Activated CD4-positive, alpha-beta memory T cell treated with anti-CD3 and anti-CD28 coated beads, Interleukin-2, amount 10 ng/mL, durations not matched to agents 7 days and 5 days (primary cell): ENCODE results near the gene ASB1. TPM values are rescaled to one million over a fixed set of nuclear protein-coding genes. Genes with fewer than 3 reads are reported as not detected.

Experiments
- CTCF ChIA-PET: fragments of 350-600 bp; sonication (Branson Sonifier 250); formaldehyde crosslinking; loops from one replicate; lab custom pipeline; 2021; ENCODE audit warnings: antibody characterized with exemption, inconsistent platforms; lab: Charles Lee
- POLR2A ChIA-PET: fragments of 350-600 bp; sonication (Branson Sonifier 250); formaldehyde crosslinking; loops from one replicate; lab custom pipeline; 2021; ENCODE audit warnings: antibody characterized with exemption; lab: Charles Lee
- DNase-seq: peaks from one replicate; pipeline ENCODE4 v3.0.0-alpha.2; 2020
- H3K27ac Mint-ChIP-seq: one replicate; pipeline ENCODE4 v1.8.0; 2021; ENCODE audit warnings: mild to moderate bottlenecking, mixed read lengths
- H3K27me3 Mint-ChIP-seq: one replicate; pipeline ENCODE4 v1.8.0; 2021; ENCODE audit warnings: mixed read lengths
- H3K36me3 Mint-ChIP-seq: one replicate; pipeline ENCODE4 v1.8.0; 2021; ENCODE audit warnings: low read depth, mixed read lengths
- H3K4me1 Mint-ChIP-seq: one replicate; pipeline ENCODE4 v1.8.0; 2021; ENCODE audit warnings: mixed read lengths
- H3K4me3 Mint-ChIP-seq: one replicate; pipeline ENCODE4 v1.8.0; 2021; ENCODE audit warnings: mild to moderate bottlenecking, mixed read lengths
- H3K9me3 Mint-ChIP-seq: one replicate; pipeline ENCODE4 v1.8.0; 2021; ENCODE audit warnings: mixed read lengths
- total RNA-seq, 2 experiments: library from RNA; stranded (reverse); gene quantifications; one replicate each; pipeline ENCODE4 v1.2.3, GENCODE V29; 2021

Gene ASB1
- total RNA-seq, 2 experiments from 2014 or later: 27.9 to 31.3 TPM

GRCh38 chr2:238461051-238461450 lies 34.3 kb downstream of the ASB1 start:
- Mint-ChIP-seq H3K4me1 (peaks cover 5% of the 10 kb centered on the region), H3K27me3 (peaks cover 8% of the 10 kb centered on the region), H3K36me3 (no peaks in the 10 kb centered on the region), H3K4me3 (no peak overlapping the region), H3K9me3 (no peaks in the 10 kb centered on the region), H3K27ac (no peak overlapping the region)
- DNase-seq: no peak
- CTCF ChIA-PET: interaction anchor here (0.7 to 2.6 kb wide), 10 partner anchors 13 to 152 kb away, joined by 3 to 12 read pairs (median 6); no protein-coding TSS in a partner anchor
- POLR2A ChIA-PET: no interaction called here

- no peak overlapping the region for H3K27ac Mint-ChIP-seq
- no peaks in the 10 kb centered on the region for H3K9me3 Mint-ChIP-seq
- POLR2A ChIA-PET: no interaction called here
- peaks cover 4% of the 10 kb centered on the region for H3K27me3 Mint-ChIP-seq
- CTCF ChIA-PET: interaction anchor here (0.7 to 2.6 kb wide), 11 partner anchors 12 to 153 kb away, joined by 3 to 9 read pairs (median 5); no protein-coding TSS in a partner anchor
- no peak overlapping the region for H3K4me3 Mint-ChIP-seq
- no peak for DNase-seq
- no peaks in the 10 kb centered on the region for H3K36me3 Mint-ChIP-seq
- peaks cover 5% of the 10 kb centered on the region for H3K4me1 Mint-ChIP-seq
Measured at GRCh38 chr2:238461491-238461890, 34.8 kb downstream of the ASB1 start.

- no peak for DNase-seq
- POLR2A ChIA-PET: no interaction called here
- Mint-ChIP-seq H3K9me3 (no peaks in the 10 kb centered on the region), H3K4me1 (peaks cover 5% of the 10 kb centered on the region), H3K4me3 (no peak overlapping the region), H3K27ac (no peak overlapping the region), H3K27me3 (peaks cover 3% of the 10 kb centered on the region), H3K36me3 (no peaks in the 10 kb centered on the region)
- CTCF ChIA-PET: interaction anchor here (0.8 to 2.6 kb wide), 8 partner anchors 12 to 106 kb away, joined by 3 to 9 read pairs (median 6); no protein-coding TSS in a partner anchor
Measured at GRCh38 chr2:238461916-238462315, 35.2 kb downstream of the ASB1 start.

GRCh38 chr2:238462782-238463396 lies 36.2 kb downstream of the ASB1 start:
- ChIA-PET POLR2A (no interaction called here), CTCF (interaction anchor here (1.1 to 2.5 kb wide), 2 partner anchors 94 to 106 kb away, joined by 3 to 23 read pairs; no protein-coding TSS in a partner anchor)
- no peak for DNase-seq
- no peaks in the 10 kb centered on the region for H3K9me3 Mint-ChIP-seq
- H3K4me3 Mint-ChIP-seq: no peak overlapping the region
- peaks cover 2% of the 10 kb centered on the region for H3K27me3 Mint-ChIP-seq
- peaks cover 5% of the 10 kb centered on the region for H3K4me1 Mint-ChIP-seq
- H3K36me3 Mint-ChIP-seq: no peaks in the 10 kb centered on the region
- H3K27ac Mint-ChIP-seq: no peak overlapping the region

GRCh38 chr2:238464389-238464788 lies 37.7 kb downstream of the ASB1 start:
- Mint-ChIP-seq H3K9me3 (peaks cover 5% of the 10 kb centered on the region), H3K4me1 (peaks cover 14% of the 10 kb centered on the region), H3K36me3 (peaks cover 6% of the 10 kb centered on the region), H3K27me3 (peaks cover 4% of the 10 kb centered on the region), H3K27ac (no peak overlapping the region), H3K4me3 (no peak overlapping the region)
- POLR2A ChIA-PET: no interaction called here
- no peak for DNase-seq
- CTCF ChIA-PET: interaction anchor here (0.7 to 2.5 kb wide), 6 partner anchors 9 to 910 kb away, joined by 3 to 23 read pairs (median 5); no protein-coding TSS in a partner anchor

GRCh38 chr2:238465487-238466242 lies 38.9 kb downstream of the ASB1 start:
- Mint-ChIP-seq H3K27me3 (peaks cover 4% of the 10 kb centered on the region), H3K4me1 (peaks cover 14% of the 10 kb centered on the region), H3K36me3 (peaks cover 11% of the 10 kb centered on the region), H3K9me3 (peaks cover 12% of the 10 kb centered on the region), H3K27ac (no peak overlapping the region), H3K4me3 (no peak overlapping the region)
- ChIA-PET POLR2A (no interaction called here), CTCF (interaction anchor here (1.6 to 2.5 kb wide), 4 partner anchors 8 to 108 kb away, joined by 5 to 23 read pairs (median 8); no protein-coding TSS in a partner anchor)
- no peak for DNase-seq

- peaks cover 11% of the 10 kb centered on the region for H3K36me3 Mint-ChIP-seq
- H3K9me3 Mint-ChIP-seq: peaks cover 12% of the 10 kb centered on the region
- CTCF ChIA-PET: interaction anchor here (1.7 kb wide), 2 partner anchors 95 to 109 kb away, joined by 8 read pairs; no protein-coding TSS in a partner anchor
- DNase-seq: no peak
- no peak overlapping the region for H3K27ac Mint-ChIP-seq
- POLR2A ChIA-PET: no interaction called here
- peaks cover 12% of the 10 kb centered on the region for H3K4me1 Mint-ChIP-seq
- peaks cover 4% of the 10 kb centered on the region for H3K27me3 Mint-ChIP-seq
- H3K4me3 Mint-ChIP-seq: no peak overlapping the region
Measured at GRCh38 chr2:238466243-238466756, 39.6 kb downstream of the ASB1 start.

GRCh38 chr2:238467062-238467461 lies 40.3 kb downstream of the ASB1 start:
- CTCF ChIA-PET: interaction anchor here (1.7 kb wide), 1 partner anchor 96 kb away, joined by 8 read pairs; no protein-coding TSS in a partner anchor
- H3K27ac Mint-ChIP-seq: no peak overlapping the region
- POLR2A ChIA-PET: no interaction called here
- DNase-seq: no peak
- H3K4me1 Mint-ChIP-seq: peaks cover 12% of the 10 kb centered on the region
- H3K4me3 Mint-ChIP-seq: no peak overlapping the region
- peaks cover 6% of the 10 kb centered on the region for H3K27me3 Mint-ChIP-seq
- H3K9me3 Mint-ChIP-seq: peaks cover 12% of the 10 kb centered on the region
- H3K36me3 Mint-ChIP-seq: peaks cover 11% of the 10 kb centered on the region

- Mint-ChIP-seq H3K27me3 (peaks cover 8% of the 10 kb centered on the region), H3K27ac (no peak overlapping the region), H3K9me3 (peaks cover 18% of the 10 kb centered on the region), H3K36me3 (peaks cover 17% of the 10 kb centered on the region), H3K4me1 (peaks cover 12% of the 10 kb centered on the region), H3K4me3 (no peak overlapping the region)
- CTCF ChIA-PET: no interaction called here
- POLR2A ChIA-PET: no interaction called here
- DNase-seq: no peak
Measured at GRCh38 chr2:238467792-238468191, 41.1 kb downstream of the ASB1 start.

GRCh38 chr2:238469155-238469554 lies 42.4 kb downstream of the ASB1 start:
- ChIA-PET POLR2A (no interaction called here), CTCF (no interaction called here)
- H3K27me3 Mint-ChIP-seq: peaks cover 14% of the 10 kb centered on the region
- H3K4me1 Mint-ChIP-seq: peaks cover 11% of the 10 kb centered on the region
- DNase-seq: no peak
- peaks cover 30% of the 10 kb centered on the region for H3K9me3 Mint-ChIP-seq
- H3K4me3 Mint-ChIP-seq: no peak overlapping the region
- H3K27ac Mint-ChIP-seq: no peak overlapping the region
- peaks cover 23% of the 10 kb centered on the region for H3K36me3 Mint-ChIP-seq

GRCh38 chr2:238473014-238473413 lies 46.3 kb downstream of the ASB1 start:
- H3K9me3 Mint-ChIP-seq: peaks cover 34% of the 10 kb centered on the region
- ChIA-PET CTCF (interaction anchor here (0.9 to 1.3 kb wide), 2 partner anchors 8 to 17 kb away, joined by 3 to 5 read pairs; no protein-coding TSS in a partner anchor), POLR2A (no interaction called here)
- peaks cover 23% of the 10 kb centered on the region for H3K36me3 Mint-ChIP-seq
- H3K4me1 Mint-ChIP-seq: peaks cover 11% of the 10 kb centered on the region
- no peak for DNase-seq
- H3K4me3 Mint-ChIP-seq: no peak overlapping the region
- no peak overlapping the region for H3K27ac Mint-ChIP-seq
- peaks cover 16% of the 10 kb centered on the region for H3K27me3 Mint-ChIP-seq

GRCh38 chr2:238473523-238473922 lies 46.8 kb downstream of the ASB1 start:
- Mint-ChIP-seq H3K27ac (no peak overlapping the region), H3K4me1 (peaks cover 8% of the 10 kb centered on the region), H3K27me3 (peaks cover 16% of the 10 kb centered on the region), H3K9me3 (peaks cover 34% of the 10 kb centered on the region), H3K4me3 (no peak overlapping the region), H3K36me3 (peaks cover 23% of the 10 kb centered on the region)
- DNase-seq: no peak
- POLR2A ChIA-PET: no interaction called here
- CTCF ChIA-PET: interaction anchor here (0.8 to 1.3 kb wide), 3 partner anchors 9 to 16 kb away, joined by 3 to 5 read pairs (median 3); no protein-coding TSS in a partner anchor

- Mint-ChIP-seq H3K36me3 (peaks cover 14% of the 10 kb centered on the region), H3K27ac (no peak overlapping the region), H3K27me3 (peaks cover 12% of the 10 kb centered on the region), H3K4me1 (peaks cover 2% of the 10 kb centered on the region), H3K9me3 (peaks cover 27% of the 10 kb centered on the region), H3K4me3 (no peak overlapping the region)
- POLR2A ChIA-PET: no interaction called here
- CTCF ChIA-PET: no interaction called here
- DNase-seq: no peak
Measured at GRCh38 chr2:238475034-238475433, 48.3 kb downstream of the ASB1 start.
